ENCODE results near the gene TRIM29.
A peak's percentile ranks its signal among the peaks of the same experiment; 100 is the strongest.
"Not testable (repeated sequence)": the region's sequence is repeated elsewhere in the genome, so short reads cannot be mapped to it uniquely, and the experiment has no call there.

TRIM29 gene, protein sequence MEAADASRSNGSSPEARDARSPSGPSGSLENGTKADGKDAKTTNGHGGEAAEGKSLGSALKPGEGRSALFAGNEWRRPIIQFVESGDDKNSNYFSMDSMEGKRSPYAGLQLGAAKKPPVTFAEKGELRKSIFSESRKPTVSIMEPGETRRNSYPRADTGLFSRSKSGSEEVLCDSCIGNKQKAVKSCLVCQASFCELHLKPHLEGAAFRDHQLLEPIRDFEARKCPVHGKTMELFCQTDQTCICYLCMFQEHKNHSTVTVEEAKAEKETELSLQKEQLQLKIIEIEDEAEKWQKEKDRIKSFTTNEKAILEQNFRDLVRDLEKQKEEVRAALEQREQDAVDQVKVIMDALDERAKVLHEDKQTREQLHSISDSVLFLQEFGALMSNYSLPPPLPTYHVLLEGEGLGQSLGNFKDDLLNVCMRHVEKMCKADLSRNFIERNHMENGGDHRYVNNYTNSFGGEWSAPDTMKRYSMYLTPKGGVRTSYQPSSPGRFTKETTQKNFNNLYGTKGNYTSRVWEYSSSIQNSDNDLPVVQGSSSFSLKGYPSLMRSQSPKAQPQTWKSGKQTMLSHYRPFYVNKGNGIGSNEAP
- long read RNA-seq, donor 1, result 0 reads
- long read RNA-seq, donor 2, result 0 reads
- long read RNA-seq, donor 3, result 0 reads
- long read RNA-seq, donor 4, result 0 reads
- long read RNA-seq, donor 5, result 0 reads
- long read RNA-seq, donor 6, result 0 reads
- long read RNA-seq, donor 7, result 0 reads
- long read RNA-seq, donor 8, result 0 reads

DNA sequence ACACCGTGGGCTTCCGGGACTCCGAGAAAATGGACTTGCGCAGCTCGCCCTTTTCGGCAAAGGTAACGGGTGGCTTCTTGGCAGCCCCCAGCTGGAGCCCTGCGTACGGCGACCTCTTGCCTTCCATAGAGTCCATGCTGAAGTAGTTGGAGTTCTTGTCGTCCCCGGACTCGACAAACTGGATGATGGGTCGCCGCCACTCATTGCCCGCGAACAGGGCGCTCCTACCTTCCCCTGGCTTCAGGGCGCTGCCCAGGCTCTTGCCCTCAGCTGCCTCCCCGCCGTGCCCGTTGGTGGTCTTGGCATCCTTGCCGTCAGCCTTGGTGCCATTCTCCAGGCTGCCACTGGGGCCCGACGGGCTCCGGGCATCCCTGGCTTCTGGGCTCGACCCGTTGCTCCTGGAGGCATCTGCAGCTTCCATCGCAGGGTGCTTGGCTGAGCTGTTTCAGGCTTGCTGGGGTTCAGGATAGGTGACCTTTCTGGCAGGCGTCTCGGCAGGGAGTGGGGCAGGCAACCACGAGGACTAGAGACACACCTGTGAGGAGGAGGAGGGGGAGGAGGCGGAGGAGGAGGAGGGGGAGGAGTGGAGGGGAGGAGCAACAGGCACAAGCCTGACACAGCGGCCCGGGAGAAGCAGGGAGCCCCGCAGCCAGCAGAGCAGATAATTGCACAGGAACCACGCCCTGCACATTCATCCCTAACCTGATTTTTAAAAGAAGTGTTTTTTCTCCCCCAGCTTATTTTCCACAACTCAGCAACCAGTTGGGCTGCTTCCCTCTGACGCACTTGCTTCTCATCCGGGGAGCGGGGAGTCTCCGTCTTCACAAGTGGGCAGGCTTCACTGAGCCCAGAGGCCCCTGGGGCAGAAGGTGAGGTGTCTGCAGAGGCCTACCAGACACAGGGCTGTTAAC is at the start of gene TRIM29:
TSS of gene TRIM29 (minus strand) at position 503 of the 911 bp plus-strand sequence. CDS start at position 421, 82 bp downstream.
- DNase-seq, result peak; percentile 39

DNA sequence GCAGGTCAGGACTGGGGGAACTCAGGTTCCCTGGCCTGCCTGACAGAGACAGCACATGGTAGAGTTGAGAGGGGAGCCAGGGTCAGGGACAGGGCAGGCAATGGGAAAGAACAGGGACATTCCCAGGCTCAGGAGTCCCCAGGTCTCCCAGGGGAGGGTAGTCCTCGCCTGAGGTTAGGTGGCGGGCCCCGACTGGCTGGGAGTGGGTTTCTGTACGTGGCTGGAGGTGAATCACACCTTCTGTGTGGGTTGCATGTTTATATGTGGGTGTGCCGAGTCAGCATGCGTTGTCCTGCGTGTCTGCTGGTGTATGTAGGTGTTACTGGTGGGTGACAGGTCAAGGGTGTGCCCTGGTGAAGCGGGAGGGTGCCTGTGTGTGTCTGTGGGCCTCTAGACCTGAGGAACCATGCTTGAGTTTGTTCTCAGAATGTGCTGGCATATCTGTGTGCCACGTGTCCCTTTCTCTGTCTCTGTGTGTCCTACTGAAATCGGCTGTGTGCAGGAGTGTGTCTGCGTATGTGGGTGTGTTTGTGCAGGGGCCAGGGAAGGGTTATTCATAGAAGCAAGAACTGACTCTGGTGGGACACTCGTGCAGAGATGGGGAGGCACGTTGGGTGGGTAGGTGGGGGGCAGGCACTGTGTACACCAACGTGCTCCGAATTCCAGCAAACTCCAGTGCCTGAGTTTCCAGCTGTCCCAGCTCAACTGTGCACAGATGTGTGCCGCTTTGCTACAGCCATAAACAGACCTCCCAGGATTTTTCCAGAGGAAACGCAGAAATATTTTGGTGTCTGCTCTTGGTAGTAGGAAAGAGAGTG is 49.1 kb upstream of the TRIM29 start:
- peak; percentile 64 for DNase-seq

DNA sequence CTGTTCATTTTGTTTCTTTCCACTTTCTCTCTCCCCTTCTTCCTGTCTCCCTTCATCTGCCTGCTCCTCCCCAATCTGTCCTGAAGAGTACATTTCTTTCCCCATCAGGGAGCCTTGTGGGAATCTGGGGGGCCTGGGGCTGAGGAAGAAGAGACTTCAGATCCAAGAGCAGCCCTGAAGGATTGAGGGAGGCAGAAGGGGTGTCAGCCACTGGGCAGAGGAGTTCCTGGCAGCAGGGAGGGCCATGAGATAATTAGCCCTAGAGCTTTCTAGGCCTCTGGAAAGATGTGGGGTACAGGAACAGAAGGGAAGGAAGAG is 48.5 kb upstream of the TRIM29 start:
- no peak for DNase-seq

DNA sequence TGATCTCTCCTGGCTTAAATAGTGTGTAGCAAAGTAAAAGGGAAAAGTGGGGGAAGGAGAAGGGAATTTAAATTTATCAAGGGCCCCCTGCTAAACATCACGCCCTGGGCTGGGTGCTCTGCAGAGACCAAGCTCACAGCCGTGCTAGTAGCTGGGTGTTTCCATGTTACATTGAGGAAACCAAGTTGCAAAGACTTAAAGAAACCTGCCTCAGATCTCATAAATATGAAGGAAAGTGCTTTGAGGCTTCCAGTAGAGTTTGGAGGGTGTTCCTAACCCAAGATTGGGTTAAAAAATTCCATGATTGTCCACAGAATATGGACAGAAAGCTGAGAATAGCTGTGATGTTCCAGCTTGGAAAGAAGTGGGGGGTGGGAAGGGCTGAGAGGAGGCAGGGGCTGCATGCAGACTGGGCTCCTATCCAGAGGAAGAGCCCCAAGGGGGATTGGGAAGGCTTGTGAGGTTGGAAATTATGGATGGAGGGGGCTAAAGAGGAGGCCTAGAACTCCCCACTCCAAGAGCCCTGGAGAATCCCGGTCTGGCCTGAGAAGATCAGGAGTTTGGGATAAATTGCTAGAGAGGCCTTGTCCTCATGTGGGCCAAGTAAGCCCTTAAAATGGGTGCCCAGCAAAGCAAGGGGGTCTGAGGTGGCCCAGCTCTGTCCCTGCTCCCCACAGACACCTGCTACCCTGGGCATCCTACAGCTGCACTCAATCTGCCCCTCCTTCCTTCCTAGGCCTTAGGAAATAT is 48.0 kb upstream of the TRIM29 start:
- peak; percentile 61 for DNase-seq

- DNase-seq, result peak; percentile 67
Measured at GRCh38 chr11:120184946-120185705, 47.2 kb upstream of the TRIM29 start.

- DNase-seq, result no peak
Measured at GRCh38 chr11:120184371-120184945, 46.5 kb upstream of the TRIM29 start.

DNA sequence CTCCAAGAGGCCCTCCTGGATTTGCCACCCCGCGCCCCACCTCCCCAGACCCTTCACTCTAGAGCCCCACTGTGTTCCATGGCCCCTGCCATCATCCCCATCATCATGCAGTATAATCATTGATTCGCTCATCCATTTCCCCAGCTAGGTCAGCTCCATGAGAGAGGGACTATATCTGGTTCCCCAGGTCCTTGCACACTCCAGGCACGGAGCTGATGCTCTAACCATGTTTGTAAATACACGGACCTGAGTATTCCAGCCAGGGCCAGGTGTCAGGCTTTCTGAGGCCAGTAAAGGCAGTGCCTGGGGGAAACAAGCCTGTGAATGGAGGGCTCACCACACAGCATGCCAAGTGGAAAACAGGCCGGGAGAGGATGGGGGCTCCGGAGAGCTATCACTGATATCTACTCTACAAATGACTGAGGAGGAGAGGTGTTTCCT is 45.8 kb upstream of the TRIM29 start:
- no peak for DNase-seq

- DNase-seq, result no peak
Measured at GRCh38 chr11:120182790-120183491, 45.0 kb upstream of the TRIM29 start.

DNA sequence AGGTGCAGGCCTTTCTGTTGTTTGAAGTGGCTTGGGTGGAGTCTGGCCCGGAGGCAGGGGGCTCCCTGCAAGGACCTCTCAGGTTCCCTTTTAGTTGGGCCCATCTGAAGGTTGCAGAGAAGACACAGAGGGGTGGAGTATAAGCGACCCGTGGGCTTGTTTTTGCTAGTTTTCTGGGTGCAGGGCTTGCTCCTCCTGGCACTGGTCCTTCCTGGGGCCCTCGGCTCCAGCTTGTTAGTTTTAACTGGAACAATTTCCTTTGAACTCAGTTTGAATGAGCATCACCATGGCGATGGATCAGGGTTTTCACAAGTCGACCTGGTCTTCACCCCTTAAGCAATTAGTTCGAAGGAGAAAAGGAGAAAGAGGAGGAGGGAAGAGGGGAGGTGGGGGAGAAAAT is 44.5 kb upstream of the TRIM29 start:
- DNase-seq, result no peak

- DNase-seq, result no peak
Measured at GRCh38 chr11:120181376-120181975, 43.6 kb upstream of the TRIM29 start.

DNA sequence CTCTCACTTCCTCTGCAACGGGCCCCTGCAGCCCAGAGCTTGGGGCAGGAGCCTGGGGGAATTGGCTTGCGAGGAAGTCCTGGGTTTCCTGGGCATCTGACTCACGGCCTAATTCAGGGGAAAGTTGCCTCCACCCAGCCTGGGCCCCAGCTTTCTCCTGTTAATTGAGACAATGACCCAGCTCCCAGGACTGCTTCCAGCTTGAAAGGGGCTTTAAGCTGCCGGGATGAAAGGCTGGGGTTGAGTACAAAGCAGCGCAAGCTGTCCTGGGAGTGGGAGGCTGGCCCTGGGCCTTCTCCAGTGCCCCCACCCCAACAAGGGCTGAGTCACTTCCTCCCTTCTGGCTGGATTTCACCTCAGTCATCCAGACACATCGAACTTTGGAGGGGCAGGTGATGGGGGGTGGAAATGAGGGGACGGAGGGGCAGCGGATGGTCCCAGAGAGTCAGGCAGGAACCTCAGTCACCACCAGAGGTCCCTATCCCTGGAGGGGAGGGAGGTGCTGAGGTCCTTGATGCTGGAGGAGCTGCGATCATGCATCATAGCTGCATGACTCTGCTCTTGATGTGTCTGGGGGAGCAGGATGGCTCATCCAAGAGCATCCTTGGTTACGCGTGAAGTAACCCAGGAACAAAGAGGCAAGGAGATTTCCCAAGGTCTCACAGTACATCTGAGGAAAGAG is 42.8 kb upstream of the TRIM29 start:
- peak; percentile 15 for DNase-seq

- DNase-seq, result not testable (repeated sequence)
Measured at GRCh38 chr11:120180063-120180462, 42.1 kb upstream of the TRIM29 start.

DNA sequence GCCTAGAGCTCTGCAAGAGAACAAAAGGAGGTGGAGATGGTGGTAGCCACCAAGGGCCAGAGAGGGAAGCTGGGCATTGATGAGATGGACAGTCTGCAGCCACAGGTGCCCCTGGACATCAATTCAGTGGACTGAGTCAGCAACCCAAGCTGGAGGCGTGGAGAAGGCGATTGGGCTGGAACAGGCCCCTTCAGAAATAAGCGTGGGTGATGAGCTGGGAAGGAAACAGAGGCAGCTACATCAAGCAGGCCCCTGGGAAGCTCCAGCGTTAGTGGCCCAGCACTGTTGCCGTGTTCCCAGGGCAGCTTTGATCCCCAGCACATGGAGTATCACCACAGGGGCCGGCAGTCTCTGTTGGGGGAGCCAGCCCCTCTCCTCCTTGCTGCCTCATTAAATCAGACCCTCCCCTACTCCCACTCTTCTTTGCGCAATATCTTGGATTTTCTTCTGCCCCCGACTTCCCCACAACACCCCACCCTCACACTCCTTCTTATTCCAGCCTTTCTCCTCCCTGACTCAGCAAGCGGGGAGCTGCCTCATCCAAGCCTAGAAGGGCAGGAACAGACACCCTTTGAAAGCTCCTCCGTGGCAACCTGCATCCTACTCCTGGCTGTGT is 41.3 kb upstream of the TRIM29 start:
- DNase-seq, result no peak

DNA sequence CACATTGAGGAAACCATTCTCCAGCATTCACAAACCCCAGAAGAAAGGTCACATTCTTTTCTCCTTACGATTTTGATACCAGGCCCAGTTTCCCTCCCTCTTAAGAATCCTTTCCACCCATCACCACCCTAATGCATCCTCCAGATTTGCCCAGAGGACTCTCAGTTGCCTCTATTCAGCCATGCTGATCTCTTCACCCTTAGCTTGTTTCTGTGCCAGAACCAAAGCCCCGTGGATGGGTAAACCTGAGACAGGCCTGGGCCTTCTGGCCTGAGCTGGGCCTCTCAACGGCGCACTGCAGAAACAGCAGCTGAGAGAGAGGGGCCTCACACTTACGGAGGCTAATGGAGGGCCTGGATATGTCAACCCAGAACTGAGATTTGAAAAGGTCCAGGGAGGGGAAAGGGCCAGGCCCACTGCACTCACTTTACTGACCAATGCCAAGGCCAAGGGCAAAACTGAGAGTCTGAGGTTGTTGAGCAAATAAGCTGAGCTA is 40.7 kb upstream of the TRIM29 start:
- no peak for DNase-seq

GRCh38 chr11:120174866-120175265 is 37.0 kb upstream of the TRIM29 start:
- DNase-seq, result no peak

DNA sequence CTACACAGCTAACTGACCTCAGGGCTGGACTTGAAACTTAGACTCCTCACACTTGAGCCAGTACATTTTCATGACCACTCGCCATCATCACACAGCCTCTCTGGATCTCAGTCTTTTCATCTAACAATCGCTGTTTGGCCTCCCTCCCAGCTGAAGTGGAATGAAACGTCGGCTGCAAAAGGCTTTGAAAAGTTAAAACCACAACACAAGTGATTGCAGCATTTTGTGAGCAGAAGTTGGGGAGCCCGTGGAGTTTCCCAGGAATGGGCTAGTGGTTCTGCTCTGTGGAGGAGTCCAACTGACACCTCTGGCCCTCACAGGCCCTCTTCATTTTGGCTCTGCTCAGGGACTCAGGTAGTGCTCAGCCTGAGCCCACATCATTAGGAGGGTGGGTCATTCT is 35.9 kb upstream of the TRIM29 start:
- DNase-seq, result no peak

DNA sequence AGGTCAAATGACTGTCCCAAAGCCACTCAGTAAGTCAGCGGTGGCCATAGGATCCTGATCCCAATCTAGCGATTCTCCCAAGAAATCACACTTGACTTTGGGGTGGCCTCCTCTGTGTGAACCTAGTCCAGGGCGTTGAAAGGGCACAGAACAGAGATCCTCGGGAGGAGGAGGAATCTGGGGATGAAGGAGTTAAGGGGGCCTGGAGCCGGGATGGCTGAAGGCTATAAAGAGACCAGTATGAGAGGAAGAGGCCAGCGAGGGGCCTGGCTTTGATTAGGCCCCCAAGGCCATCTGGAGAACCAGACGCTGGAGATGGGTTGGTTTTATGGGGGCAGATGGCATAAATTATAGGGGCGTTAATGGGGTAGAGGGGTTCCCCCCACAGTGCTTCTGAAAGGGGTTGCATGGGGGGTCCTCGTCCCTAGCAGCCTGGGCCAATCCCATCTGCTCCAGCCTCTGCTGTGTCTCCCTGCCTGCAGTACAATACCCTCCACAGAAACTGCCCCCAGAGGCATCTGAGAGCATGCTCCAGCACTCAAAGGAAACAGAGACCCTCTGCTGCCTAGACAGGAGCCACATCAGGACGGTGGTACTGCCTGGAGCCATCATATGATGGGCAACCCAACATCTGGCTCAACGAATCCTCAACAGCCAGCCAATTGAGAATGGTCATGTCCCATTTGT is 35.2 kb upstream of the TRIM29 start:
- DNase-seq, result no peak
